Transverse colon (tissue), 3 donors: ENCODE measurements around the gene CYP11A1.

Experiments
- CTCF ChIP-seq, 5 experiments: fragments of 200-600 bp in 3 of 5; fragments of 450-650 bp in 2 of 5; sonication (generic) in 3 of 5; IDR thresholded peaks; 1 replicate in 2 of 5; 2 replicates in 3 of 5; pipeline ENCODE4 v1.5.1; 2016 to 2017; ENCODE audit warnings: antibody characterized with exemption in 5 of 5, inconsistent platforms in 3 of 5, mild to moderate bottlenecking in 2 of 5, moderate library complexity in 1 of 5
- POLR2A ChIP-seq: fragments of 450-650 bp; IDR thresholded peaks from one replicate; pipeline ENCODE4 v1.6.1; 2016; ENCODE audit warnings: antibody characterized with exemption, mild to moderate bottlenecking, moderate library complexity

- no peak for TF ChIP-seq POLR2A
- no peak for TF ChIP-seq CTCF (IDR thresholded peaks at IDR 0.05)
Measured at GRCh38 chr15:74389241-74390048, 22.0 kb upstream of the CYP11A1 start.
